Measurements from ENCODE around the gene WDR64.

WDR64 gene

DNA sequence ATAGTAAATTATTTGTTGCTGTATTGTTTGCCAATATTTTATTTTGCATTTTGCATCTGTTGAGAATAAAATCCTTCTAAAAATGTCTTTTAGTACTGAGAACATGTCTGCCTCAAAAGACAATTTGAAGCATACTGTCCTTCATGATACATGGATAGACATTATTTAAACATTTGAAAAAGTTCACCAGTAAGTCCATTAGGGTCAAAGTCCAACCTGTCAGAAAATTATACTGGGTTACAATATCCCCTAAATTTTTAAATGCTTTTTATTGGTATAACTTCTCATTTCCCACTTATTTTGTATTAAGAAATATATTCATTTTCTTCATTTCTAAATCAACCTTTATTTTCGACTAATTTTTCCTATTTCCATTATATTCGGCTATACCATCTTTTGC is 21.2 kb upstream of the WDR64 start:
- DNase-seq (ENCODE audit: low read depth in 1 of 2, low spot score in 1 of 2) = no peak

DNA sequence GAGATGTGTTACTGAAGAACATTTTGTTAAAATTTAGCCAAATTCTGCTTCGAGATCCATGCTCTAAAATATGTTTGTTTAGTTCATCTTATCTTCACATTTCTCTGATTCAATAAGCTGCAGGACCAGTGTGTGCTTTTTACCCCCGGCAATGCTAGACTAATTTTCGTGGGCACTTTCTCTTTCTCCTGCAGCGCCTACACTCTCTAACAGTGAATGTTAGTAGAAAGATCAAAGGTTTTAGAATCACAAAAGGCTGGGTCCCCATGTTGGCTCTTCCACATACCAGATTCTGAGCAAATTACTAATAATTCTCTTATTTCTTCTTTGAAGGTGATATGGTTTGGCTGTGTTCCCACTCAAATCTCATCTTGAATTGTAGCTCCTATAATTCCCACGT is 20.4 kb upstream of the WDR64 start:
- DNase-seq (ENCODE audit: low read depth in 1 of 2, low spot score in 1 of 2) = no peak

DNA sequence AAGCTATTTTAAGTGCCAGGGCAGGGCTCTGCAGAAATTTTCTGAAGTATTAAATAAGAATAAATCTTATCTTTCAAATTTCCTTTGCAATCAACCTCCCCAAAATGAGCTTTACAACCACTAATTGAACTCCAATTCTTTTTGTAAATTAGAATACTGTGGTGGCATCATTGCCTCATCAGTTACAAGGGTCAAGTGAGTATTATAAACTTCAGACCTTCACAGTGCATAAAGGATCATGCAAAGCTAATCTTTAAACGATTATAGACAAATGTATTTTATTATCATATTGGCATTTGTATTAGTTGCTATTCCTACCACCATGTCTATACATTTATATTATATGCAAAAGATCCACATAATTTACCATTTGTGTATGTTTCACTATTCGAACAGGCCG is 19.1 kb upstream of the WDR64 start:
- no peak for DNase-seq (ENCODE audit: low read depth in 1 of 2, low spot score in 1 of 2)

DNA sequence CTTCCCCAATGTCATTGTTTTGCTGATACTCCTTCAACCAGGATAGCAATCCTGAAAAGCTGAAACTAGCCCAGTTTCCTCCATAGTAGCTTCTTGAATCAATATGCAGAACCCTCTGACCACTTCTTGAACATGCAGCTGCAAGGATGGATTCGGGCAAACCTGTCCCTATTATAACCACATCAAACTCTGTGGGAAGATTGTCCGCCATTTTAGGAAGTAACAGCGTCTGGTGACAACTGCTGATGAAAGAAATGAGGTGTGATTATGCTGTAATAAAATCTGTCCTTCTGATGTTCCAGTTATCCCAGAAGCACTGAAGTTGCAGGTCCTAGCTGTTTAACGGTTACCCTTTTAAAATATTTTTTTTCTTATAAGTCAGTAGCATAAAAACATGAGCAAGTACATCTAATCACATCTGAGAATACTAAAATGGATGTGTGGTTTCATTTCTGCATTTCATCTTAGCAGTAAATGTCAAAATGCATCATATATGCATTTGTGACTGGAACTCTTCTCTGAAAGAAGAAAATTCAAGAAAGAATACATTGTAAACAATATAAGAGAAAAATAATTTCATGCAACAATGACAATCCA is 16.4 kb upstream of the WDR64 start:
- DNase-seq (ENCODE audit: low read depth in 1 of 2, low spot score in 1 of 2) = no peak

DNA sequence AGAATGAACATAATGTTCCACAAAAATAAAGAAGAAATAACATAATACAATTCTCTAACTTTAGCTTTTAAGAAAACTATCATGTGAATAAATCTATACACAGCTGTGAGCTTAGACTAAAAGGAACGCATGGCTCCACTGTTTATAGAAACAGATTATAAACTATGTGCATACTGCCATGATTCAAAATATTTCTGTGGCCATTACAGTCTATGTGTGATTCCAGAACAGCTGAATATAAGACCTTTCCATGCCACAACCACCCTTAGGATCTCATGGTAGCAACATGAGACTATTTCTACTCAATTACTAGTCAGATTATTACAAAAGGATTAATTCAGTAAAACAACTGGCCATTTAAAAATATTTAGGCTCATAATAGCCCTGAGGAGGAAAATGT is 15.8 kb upstream of the WDR64 start:
- no peak for DNase-seq (ENCODE audit: low read depth in 1 of 2, low spot score in 1 of 2)

DNA sequence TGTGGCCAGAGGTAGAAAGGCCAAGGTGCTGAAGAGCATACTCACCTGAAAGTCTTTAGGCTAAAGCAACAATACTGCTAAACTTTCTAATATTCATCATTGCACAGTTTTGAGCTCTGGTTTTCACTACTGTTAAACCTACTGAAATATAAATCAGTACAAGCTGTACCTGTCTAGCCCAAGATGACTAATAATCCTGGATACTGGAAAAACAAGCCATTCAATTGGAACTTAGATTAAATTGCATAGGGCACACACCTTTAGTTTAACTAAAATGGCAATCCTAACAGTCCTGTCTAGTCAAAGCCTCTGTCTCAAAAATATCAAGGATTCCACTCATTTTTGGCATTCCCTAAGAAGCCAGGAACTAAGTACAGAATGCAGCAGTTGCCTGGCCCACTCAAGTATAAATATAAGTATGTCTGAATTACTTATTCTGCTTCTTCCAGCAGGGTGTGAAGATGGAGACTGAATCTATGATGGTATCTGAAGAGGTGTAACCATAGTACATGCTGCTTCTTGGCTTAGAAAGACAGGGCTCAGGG is 15.0 kb upstream of the WDR64 start:
- no peak for DNase-seq (ENCODE audit: low read depth in 1 of 2, low spot score in 1 of 2)

DNA sequence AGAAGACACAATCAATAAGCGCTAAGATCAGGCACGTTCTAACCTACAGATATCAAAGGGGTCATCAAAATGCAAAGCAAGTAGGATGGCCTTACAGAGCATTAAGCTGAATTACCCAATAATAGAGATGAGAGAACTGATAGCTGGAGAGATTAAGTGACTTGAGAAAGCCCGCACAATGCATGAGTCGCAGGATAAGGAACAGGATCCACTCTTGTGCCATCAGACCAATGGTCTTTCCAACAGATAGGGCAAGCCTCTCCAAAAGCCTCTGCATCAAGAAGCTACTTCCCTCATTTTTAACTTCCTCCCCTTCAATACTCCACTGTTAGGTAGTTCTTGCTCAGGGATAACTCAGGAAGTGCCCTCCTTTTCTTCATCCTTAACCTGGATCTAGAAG is 14.5 kb upstream of the WDR64 start:
- no peak for DNase-seq (ENCODE audit: low read depth in 1 of 2, low spot score in 1 of 2)

DNA sequence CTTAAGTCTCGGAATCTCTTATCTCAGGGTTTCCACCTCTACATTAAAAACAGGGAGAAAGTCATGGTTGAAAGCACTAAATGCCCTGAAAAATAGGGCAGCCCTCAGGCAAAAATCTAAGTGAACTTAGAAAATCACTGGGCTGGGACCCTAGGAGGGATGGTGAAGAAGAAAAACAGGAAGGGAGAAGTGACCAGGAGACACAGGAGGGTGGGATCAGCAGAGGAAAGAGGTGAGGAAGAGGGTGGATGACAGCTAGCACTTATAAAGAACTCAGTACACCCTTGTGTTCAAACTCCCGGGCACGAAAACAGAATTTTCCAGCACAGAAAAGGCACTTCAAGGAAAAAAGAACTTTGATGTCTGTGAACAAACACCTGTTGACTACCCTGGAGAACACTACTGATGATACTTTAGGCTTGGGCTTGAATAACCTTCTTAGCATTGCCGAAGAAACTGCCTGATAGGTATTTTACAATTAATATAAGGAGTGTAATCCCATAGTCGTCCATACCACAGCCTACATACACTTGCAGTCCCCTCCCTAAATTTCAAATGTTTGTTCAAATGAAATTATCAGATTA is 13.9 kb upstream of the WDR64 start:
- no peak for DNase-seq (ENCODE audit: low read depth in 1 of 2, low spot score in 1 of 2)

DNA sequence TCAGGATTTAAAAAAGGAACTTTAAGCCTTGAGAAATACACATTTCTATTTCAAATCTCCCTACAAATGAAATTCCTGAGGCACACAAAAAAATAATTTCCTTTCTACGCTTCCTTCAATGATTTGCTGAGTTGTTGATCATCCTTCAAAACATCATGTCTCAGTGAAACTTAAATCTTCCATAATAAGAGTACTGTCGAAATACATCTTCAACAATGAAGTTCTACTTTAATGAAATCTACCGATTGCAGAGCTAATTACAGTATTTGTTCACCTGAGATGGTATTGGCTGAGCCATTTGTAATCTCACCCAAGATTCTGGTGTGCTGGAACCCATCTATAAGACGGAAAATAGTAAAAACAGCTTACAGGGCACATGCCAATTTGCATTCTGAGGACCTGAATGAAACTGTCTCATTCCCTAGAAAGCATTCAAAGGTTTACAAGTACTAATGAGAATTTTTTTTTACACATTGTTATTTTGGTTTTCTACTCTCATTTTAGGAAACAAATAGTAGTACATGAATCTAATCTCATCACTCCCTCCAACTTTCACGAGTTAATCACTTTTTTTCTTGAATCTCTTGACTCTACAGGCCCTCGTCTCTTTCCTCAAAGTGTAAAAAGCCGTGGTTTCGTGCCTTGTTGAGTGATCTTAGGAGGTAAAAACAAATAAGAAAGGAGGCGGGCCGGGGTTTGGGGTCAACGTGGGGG is 13.0 kb upstream of the WDR64 start:
- DNase-seq (ENCODE audit: low read depth in 1 of 2, low spot score in 1 of 2) = no peak

DNA sequence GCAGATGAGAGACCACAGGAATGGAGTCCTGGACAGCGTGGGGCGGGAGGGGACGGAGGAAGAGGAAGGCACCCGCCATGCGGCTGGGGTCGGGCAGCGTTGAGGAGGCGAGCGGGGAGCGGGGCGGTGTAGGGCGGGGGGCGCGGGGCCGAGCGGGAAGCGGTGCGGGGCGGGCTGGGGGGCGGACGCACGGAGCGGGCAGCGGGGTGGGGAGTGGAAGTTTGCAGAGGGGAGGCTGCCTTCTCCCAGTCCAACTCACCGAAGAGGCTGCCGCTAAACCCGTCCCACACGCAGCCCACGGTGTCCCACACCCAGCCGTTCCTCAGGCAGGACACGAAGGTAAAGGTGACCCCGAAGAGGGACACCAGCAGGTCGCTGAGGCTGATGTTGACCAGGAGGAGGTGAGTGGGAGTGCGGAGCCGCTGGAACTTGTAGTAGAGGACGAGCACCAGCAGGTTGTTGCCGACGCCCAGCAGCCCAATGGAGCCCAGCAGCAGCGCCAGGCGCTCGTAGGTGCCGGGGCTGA is 12.4 kb upstream of the WDR64 start:
- DNase-seq (ENCODE audit: low read depth in 1 of 2, low spot score in 1 of 2) = peak in 1 of 2 donors; percentile 13

DNA sequence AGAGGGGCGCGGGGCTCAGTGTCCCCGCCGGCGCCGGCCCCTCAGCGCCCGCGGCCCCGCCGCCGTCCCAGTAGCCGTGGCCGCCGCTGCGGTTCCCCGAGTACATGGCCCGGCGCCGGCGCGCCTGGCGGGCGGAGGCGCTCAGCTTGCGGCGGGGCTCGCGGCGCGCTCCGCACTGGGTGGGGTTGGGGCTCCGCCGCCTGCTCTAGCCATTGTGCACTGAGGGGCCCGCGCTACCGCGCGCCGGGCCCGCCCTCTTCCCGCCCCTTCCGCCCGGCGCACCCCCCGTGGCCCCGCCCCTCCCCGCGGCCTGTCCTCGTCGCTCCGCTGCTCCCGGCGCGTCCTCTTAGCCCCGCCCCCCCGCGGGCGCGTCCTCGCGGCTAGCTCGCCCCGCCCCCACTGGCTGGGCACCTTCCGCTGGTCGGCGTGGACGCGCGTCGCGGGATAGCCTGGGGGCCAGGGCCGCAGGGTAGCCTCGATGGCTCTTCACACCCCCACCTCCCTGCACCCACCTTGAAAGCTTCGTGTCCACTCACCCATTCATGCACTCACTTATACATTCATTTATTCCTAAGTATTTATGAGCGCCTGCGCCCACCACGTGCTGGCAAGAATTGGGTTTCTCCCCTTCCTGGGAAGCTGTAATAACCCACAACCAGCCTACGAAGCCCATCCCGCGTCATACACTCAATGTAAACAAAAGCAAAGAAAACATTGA is 11.8 kb upstream of the WDR64 start, which contains the start of the genes CHML and OPN3:
CHML (minus strand) TSS at position 221 of the 718 bp plus-strand sequence. CDS start 4,603 bp downstream, outside the sequence.
OPN3 (minus strand) TSS at position 221 of the 718 bp plus-strand sequence; CDS start at position 106, 115 bp downstream.
- DNase-seq (ENCODE audit: low read depth in 1 of 2, low spot score in 1 of 2) = peak; percentile 78 to 87

DNA sequence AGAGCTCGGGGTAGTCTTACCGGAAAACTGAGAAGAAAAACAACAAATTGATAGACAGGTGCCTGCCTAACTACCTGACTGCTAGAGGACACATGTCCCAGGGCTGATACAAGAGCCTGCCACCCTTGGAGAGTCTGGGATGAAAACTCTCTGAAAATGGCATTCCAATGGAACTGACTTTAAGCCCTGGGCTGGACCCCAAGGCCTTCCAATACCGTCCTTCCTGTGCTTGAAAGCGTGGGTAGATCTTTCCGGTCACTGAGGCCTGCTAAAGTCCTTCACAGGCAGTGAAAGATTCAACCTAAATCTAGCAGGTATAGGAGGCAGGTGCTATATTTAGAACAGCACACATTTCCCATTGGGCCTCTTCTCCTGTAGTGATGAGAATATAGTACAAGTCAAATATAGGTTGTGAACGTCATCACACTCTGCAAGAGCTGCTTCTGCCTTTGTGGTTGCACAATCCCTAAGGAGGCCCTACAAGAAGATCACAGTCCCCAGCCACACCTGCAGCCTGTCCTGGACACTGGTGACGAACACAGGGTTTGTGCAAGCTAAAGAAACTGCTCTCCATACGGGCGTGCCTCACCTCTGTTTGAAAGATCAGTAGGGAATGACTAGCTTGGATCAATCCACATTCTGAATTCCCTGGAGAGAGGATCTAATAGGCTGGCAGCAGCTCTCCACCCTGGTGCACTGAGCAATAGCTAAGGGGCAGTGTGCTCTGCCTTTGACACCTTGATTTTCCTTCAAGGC is 11.0 kb upstream of the WDR64 start:
- no peak for DNase-seq (ENCODE audit: low read depth in 1 of 2, low spot score in 1 of 2)

DNA sequence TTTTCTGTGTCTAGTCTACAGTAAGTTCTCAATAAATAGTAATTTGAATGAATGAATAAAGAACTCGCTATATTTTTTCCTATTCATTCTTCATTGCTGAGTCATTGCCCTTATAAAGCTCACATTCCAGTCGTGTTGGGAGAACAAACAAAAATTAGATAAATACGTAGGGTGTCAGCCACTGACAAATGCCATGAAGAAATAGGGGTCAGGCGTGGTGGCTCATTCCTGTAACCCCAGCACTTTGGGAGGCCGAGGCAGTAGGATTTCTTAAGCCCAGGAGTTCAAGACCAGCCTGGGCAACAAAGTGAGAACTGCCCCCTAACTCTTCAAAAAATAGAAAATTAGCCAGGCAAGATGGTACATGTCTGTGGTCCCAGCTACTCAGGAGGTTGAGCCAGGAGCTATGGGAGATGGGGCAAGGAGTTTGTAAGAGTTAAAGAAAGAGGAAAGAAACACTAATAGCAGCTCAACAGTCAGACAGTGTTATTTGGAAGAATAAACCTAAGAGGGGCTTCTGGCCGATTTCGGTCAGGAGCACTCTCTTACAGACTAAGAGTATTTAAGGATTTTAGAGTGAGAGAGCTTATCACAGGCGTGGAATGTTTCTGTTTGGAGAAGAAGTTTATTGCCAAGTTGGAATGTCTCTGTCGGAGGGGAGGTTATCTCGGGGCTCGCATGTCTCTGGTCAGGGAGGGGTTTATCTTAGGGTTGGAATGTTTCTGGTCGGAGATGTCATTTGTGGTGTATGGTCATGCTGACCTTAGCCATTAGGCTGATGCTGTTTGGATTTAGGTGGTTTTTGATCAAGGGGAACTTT is 10.1 kb upstream of the WDR64 start:
- DNase-seq (ENCODE audit: low read depth in 1 of 2, low spot score in 1 of 2) = no peak

DNA sequence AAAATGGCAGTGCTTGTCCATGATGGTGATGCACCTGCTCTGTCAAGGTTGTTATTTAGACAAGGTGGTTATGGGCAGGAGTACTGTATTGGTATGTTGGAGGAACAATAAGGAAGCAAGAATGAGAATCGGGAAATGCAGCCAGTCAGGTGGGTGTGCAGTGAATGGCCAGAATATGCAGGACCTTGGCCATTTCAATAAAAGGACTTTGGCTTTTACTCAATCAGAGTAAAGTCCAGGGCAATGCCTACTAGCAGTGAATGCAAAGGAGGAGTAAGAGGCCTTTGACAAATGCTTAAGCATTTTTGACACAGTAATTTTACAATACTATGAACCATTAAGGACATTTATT is 9.5 kb upstream of the WDR64 start:
- no peak for DNase-seq (ENCODE audit: low read depth in 1 of 2, low spot score in 1 of 2)

DNA sequence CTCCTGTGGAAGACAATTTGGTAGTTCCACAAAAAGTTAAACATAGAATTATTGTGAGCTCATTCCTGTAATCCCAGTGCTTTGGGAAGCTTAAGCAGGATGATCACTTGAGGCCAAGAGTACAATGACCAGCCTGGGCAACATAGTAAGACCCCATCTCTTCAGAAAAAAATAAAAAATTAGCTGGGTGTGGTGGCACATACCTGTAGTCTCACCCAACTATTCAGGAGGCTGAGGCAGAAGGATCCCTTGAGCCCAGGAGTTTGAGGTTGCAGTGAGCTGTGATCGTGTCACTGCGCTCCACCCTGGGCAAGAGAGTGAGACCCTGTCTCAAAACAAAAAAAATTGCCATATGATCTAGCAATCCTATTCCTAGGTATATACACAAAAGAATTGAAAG is 7.8 kb upstream of the WDR64 start:
- DNase-seq (ENCODE audit: low read depth in 1 of 2, low spot score in 1 of 2) = no peak

DNA sequence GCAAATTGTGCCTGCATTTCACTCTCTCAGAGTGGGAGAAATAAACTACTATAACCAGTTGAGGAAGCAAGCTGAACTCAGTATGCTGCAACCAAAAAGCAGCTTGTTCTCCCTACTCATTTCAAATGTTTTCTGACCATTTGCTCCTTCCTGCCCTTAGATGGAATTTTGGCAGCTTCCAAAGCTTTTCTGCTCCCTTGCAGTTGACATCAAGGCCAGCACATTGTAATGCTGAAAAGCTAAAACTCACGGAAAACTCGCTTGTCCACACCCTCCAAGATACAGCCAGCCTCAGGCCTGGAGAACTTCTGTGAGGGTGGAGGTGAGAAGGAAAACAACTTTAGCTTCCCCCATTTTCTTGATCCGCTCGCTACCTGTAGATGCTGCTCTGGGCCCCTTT is 6.9 kb upstream of the WDR64 start:
- no peak for DNase-seq (ENCODE audit: low read depth in 1 of 2, low spot score in 1 of 2)

DNA sequence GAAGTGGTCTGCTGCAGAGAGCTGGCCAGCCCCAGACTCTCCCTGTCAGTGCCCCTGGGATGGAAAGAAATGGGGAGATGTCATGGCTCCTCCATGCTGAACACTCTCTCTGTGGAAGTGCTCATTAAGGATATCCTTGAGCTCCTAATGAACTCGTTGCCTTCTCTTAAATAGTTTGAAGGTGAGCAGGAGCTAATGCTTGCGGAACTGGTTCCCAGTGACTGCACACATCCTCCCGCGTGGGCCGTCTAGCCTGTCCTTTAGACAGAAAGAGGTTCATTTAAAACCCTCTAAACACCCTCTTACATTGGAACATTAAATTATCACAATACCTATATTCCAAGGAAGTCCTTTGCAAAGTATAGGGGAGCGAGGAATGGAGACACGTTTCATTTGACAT is 5.9 kb upstream of the WDR64 start:
- no peak for DNase-seq (ENCODE audit: low read depth in 1 of 2, low spot score in 1 of 2)

DNA sequence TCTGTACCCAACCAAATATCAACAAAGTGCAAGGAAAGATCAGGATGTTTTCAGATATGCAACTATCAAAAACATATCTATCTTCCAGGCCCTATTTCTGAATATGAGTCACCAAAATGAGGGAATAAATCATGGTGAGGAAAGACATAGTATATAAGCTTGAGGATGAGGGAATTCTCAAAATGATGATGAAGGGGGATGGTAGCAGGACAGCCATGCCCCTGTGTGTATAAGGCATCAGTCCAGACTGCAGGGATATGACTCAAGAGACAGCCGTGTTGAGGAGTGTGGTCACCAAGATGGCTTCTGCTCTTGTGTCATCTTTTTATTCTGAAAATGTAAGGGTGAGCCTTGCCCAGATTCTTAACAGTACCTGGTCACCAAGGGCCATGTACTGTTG is 4.4 kb upstream of the WDR64 start:
- DNase-seq (ENCODE audit: low read depth in 1 of 2, low spot score in 1 of 2) = no peak

DNA sequence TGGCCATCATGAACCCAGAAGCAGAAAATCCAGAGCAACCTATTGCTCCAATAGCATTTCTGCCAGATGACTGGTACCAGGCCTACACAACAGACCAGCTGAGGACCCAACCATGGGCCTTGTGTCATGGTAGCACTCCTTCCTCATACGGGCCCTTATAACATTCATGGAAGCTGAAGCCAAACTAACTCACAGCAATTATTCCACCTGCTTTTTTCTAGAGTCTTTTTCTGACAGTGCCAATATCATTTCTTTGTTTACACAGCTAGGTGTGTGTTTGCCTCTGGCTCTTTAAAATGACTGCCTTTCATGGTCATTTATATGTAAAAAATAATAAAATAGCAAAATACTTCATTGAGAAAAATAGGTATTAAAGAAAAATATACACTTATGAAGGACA is 3.9 kb upstream of the WDR64 start:
- no peak for DNase-seq (ENCODE audit: low read depth in 1 of 2, low spot score in 1 of 2)

DNA sequence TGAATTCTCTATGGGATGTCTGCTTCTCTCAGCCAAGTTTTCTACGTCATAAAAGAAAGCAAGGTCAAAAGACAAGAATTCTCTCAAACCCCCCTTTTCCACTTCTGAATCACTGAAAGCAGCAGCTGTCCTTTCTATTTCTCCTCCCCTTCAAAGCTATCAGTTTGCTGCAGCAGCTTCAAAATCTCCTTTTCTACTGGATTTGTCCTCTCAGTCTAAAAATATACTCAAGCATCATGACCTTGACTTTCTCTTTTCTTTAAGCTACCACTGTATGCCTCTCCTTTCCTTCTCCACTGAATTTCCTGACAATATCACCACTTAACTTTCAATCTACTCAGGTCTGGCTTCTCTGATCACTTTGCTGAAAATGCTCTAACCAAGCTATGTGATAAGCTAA is 1.9 kb downstream of the WDR64 start:
- no peak for DNase-seq (ENCODE audit: low read depth in 1 of 2, low spot score in 1 of 2)

Data from activated T-helper 1 cell treated with anti-CD3 and anti-CD28 coated beads, Interleukin-2, amount 50 U/mL, for 16 hours (primary cell).